H9 (cell line): ENCODE data around the gene SLC25A39. TPM values are rescaled to one million over a fixed set of nuclear protein-coding genes. Genes with fewer than 3 reads are reported as not detected.

ENCODE experiments used
- DNase-seq: peaks from one replicate; pipeline ENCODE4 v3.0.0-alpha.2; 2017
- H2AFZ ChIP-seq: one replicate; pipeline ENCODE4 v1.6.1; 2013; ENCODE audit warnings: mild to moderate bottlenecking, low read length, control low read depth, moderate library complexity
- H2AK5ac ChIP-seq: 2 replicates; pipeline ENCODE4 v1.6.1; 2013; ENCODE audit warnings: low read length, control low read depth, mixed read lengths; ENCODE audit not compliant: insufficient read length
- H2BK120ac ChIP-seq: one replicate; pipeline ENCODE4 v1.6.1; 2013; ENCODE audit warnings: low read depth, mild to moderate bottlenecking, low read length, control low read depth, inconsistent platforms; ENCODE audit not compliant: poor library complexity, severe bottlenecking
- H2BK12ac ChIP-seq: 2 replicates; pipeline ENCODE4 v1.6.1; 2013; ENCODE audit warnings: low read length, control low read depth, mixed read lengths, low read depth; ENCODE audit not compliant: insufficient read length
- H2BK15ac ChIP-seq: 2 replicates; pipeline ENCODE4 v1.6.1; 2013; ENCODE audit warnings: low read depth, low read length, control low read depth
- H2BK20ac ChIP-seq: one replicate; pipeline ENCODE4 v1.6.1; 2013; ENCODE audit warnings: low read depth, mild to moderate bottlenecking, low read length, control low read depth, inconsistent platforms; ENCODE audit not compliant: poor library complexity, severe bottlenecking
- H2BK5ac ChIP-seq: 2 replicates; pipeline ENCODE4 v1.6.1; 2013; ENCODE audit warnings: low read length, control low read depth, mixed read lengths; ENCODE audit not compliant: insufficient read length
- H3K14ac ChIP-seq: 2 replicates; pipeline ENCODE4 v1.6.1; 2013; ENCODE audit warnings: low read length, control low read depth; ENCODE audit not compliant: insufficient read depth
- H3K18ac ChIP-seq: 2 replicates; pipeline ENCODE4 v1.6.1; 2013; ENCODE audit warnings: low read depth, mild to moderate bottlenecking, mixed read lengths, low read length, control low read depth; ENCODE audit not compliant: insufficient read length
- H3K23ac ChIP-seq: 2 replicates; pipeline ENCODE4 v1.6.1; 2013; ENCODE audit warnings: low read length, control low read depth, mixed read lengths, low read depth; ENCODE audit not compliant: insufficient read length
- H3K23me2 ChIP-seq: 2 replicates; pipeline ENCODE4 v1.6.1; 2013; ENCODE audit warnings: low read depth, mild to moderate bottlenecking, mixed read lengths, low read length, control low read depth; ENCODE audit not compliant: insufficient read length, poor library complexity, severe bottlenecking
- H3K27ac ChIP-seq: 2 replicates; pipeline ENCODE4 v1.5.1; 2013; ENCODE audit warnings: low read length, control low read depth, mixed read lengths, low read depth; ENCODE audit not compliant: insufficient read length
- H3K27me3 ChIP-seq: 2 replicates; pipeline ENCODE4 v1.6.1; 2013; ENCODE audit warnings: low read length, control low read depth, inconsistent platforms; ENCODE audit not compliant: insufficient read depth
- H3K4ac ChIP-seq: 2 replicates; pipeline ENCODE4 v1.6.1; 2013; ENCODE audit warnings: low read depth, mild to moderate bottlenecking, control low read depth, inconsistent platforms, low read length, moderate library complexity
- H3K4me1 ChIP-seq: 2 replicates; pipeline ENCODE4 v1.6.1; 2013; ENCODE audit warnings: low read length, control low read depth, inconsistent platforms; ENCODE audit not compliant: insufficient read depth
- H3K4me2 ChIP-seq: 2 replicates; pipeline ENCODE4 v1.6.1; 2013; ENCODE audit warnings: low read length, control low read depth, mixed read lengths; ENCODE audit not compliant: insufficient read length, insufficient read depth
- H3K56ac ChIP-seq: 2 replicates; pipeline ENCODE4 v1.6.1; 2013; ENCODE audit warnings: low read depth, mild to moderate bottlenecking, mixed read lengths, low read length, control low read depth; ENCODE audit not compliant: insufficient read length
- H3K79me1 ChIP-seq: 2 replicates; pipeline ENCODE4 v1.6.1; 2013; ENCODE audit warnings: low read depth, mild to moderate bottlenecking, moderate library complexity, low read length, control low read depth, inconsistent platforms; ENCODE audit not compliant: insufficient read depth, poor library complexity, severe bottlenecking
- H3K79me2 ChIP-seq: 2 replicates; pipeline ENCODE4 v1.6.1; 2013; ENCODE audit warnings: low read length, control low read depth, inconsistent platforms; ENCODE audit not compliant: insufficient read depth
- H3K9ac ChIP-seq: 2 replicates; pipeline ENCODE4 v1.6.1; 2013; ENCODE audit warnings: low read length, control low read depth, mixed read lengths; ENCODE audit not compliant: insufficient read length; ENCODE audit errors: extremely low read depth
- H3K9me3 ChIP-seq: one replicate; pipeline ENCODE4 v1.6.1; 2013; ENCODE audit warnings: low read depth, low read length, inconsistent platforms; ENCODE audit not compliant: control insufficient read depth
- H3T11ph ChIP-seq: one replicate; pipeline ENCODE4 v1.6.1; 2013; ENCODE audit warnings: mild to moderate bottlenecking, low read length, control low read depth, inconsistent platforms
- H4K20me1 ChIP-seq: one replicate; pipeline ENCODE4 v1.6.1; 2013; ENCODE audit not compliant: control insufficient read depth, insufficient read length, insufficient read depth
- H4K5ac ChIP-seq: 2 replicates; pipeline ENCODE4 v1.6.1; 2013; ENCODE audit warnings: low read depth, mild to moderate bottlenecking, mixed read lengths, low read length, control low read depth; ENCODE audit not compliant: insufficient read length
- H4K8ac ChIP-seq: replicated peaks from 2 replicates; pipeline ENCODE4 v1.6.1; 2013; ENCODE audit warnings: low read length, control low read depth, mixed read lengths, low read depth; ENCODE audit not compliant: insufficient read length
- H4K91ac ChIP-seq: 2 replicates; pipeline ENCODE4 v1.6.1; 2013; ENCODE audit warnings: low read depth, mild to moderate bottlenecking, moderate library complexity, mixed read lengths, low read length, control low read depth; ENCODE audit not compliant: insufficient read length
- H3K27ac Mint-ChIP-seq, 3 experiments: 2 replicates in 2 of 3; 3 replicates in 1 of 3; pipeline ENCODE4 v1.8.0; 2020 to 2021; ENCODE audit warnings: mixed read lengths in 3 of 3, mild to moderate bottlenecking in 1 of 3, moderate library complexity in 1 of 3
- H3K27me3 Mint-ChIP-seq: 2 replicates; pipeline ENCODE4 v1.8.0; 2021; ENCODE audit warnings: low read depth, mild to moderate bottlenecking, moderate library complexity, mixed read lengths
- H3K36me3 Mint-ChIP-seq, 3 experiments: 2 replicates in 2 of 3; 3 replicates in 1 of 3; pipeline ENCODE4 v1.8.0; 2020 to 2021; ENCODE audit warnings: low read depth in 3 of 3, mixed read lengths in 3 of 3; ENCODE audit not compliant: insufficient read depth in 1 of 3
- H3K4me1 Mint-ChIP-seq, 2 experiments: 2 replicates each; pipeline ENCODE4 v1.8.0; 2020; ENCODE audit warnings: mixed read lengths in 2 of 2
- H3K4me3 Mint-ChIP-seq, 2 experiments: 2 replicates in 1 of 2; 3 replicates in 1 of 2; pipeline ENCODE4 v1.8.0; 2020 to 2021; ENCODE audit warnings: mild to moderate bottlenecking in 2 of 2, mixed read lengths in 2 of 2, moderate library complexity in 1 of 2
- H3K9me3 Mint-ChIP-seq, 2 experiments: 2 replicates in 1 of 2; 3 replicates in 1 of 2; pipeline ENCODE4 v1.8.0; 2020; ENCODE audit warnings: mild to moderate bottlenecking in 2 of 2, mixed read lengths in 2 of 2, moderate library complexity in 1 of 2
- whole genome bisulfite sequencing: extraction: QIAGEN DNeasy Blood & Tissue Kit; methylation state at CpG from one replicate; pipeline ENCODE4 v1.1.7; 2013; ENCODE audit warnings: missing lambda C conversion rate, low lambda C conversion rate, mixed read lengths; ENCODE audit not compliant: insufficient read length; ENCODE audit errors: extremely low coverage; 5-methylcytosine and 5-hydroxymethylcytosine counted together
- long read RNA-seq: library from polyadenylated mRNA; unstranded; transcript quantifications from one replicate; pipeline ENCODE4 v2.0.0, GENCODE V29; 2020
- total RNA-seq: library from RNA; stranded (reverse); gene quantifications from 2 replicates; pipeline ENCODE4 v1.2.1, GENCODE V29; 2021
- TF ChIP-seq, protein P1 (sequence below): fragments of 200-600 bp; sonication (generic); conservative IDR thresholded peaks from 3 replicates; pipeline ENCODE4 v1.8.0; 2021; ENCODE audit warnings: antibody characterized with exemption, mild to moderate bottlenecking

SLC25A39 gene, protein sequence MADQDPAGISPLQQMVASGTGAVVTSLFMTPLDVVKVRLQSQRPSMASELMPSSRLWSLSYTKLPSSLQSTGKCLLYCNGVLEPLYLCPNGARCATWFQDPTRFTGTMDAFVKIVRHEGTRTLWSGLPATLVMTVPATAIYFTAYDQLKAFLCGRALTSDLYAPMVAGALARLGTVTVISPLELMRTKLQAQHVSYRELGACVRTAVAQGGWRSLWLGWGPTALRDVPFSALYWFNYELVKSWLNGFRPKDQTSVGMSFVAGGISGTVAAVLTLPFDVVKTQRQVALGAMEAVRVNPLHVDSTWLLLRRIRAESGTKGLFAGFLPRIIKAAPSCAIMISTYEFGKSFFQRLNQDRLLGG
- total RNA-seq, result 227 and 235 TPM in 2 replicates
- long read RNA-seq, transcript SLC25A39-212 (12 exons, 1,542 nt), result minor isoform, 32 of 2,340 reads
- long read RNA-seq, transcript SLC25A39-202 (12 exons, 1,565 nt), result minor isoform, 494 of 2,340 reads
- long read RNA-seq, transcript SLC25A39-201 (12 exons, 1,607 nt), result major isoform, 1,410 of 2,340 reads
- long read RNA-seq, transcript SLC25A39-203 (11 exons, 1,274 nt), result minor isoform, 25 of 2,340 reads
- long read RNA-seq, partial matches to known transcripts, result 40 of 2,340 reads
- long read RNA-seq, other reads (novel, unspliced or antisense), result 335 of 2,340 reads

DNA sequence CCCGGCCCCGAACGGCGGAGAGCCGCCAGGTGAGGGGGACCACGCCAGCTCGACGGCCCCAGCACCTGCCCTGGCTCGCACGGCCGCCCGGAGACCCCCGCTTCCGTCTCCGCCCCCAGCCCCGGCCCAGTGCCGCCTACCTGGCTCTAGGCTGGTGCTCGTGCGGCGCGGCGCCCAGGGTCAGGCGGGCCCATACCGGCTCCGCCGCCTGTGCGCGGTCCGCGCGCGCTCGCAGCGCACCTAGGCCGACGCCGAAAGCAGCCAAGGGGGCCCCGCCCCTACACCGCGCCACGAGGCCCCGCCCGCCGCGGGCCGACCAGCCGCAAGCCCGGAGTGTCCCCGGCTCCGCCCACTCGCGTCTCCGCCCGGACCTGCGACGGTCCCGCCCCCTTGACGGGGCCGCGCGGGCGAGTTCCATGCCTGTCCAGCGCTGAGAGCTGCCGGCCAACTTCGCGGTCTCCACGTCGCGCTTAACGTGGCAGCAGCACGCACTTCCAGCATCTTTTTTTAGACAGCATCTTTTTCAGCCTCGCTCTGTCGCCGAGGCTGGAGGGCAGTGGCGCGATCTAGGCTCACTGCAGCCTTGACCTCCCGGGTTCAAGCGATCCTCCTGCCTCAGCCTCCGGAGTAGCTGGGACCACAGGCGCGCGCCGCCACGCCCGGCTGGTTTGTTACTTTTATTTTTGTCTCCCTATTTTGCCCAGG, at the start of gene SLC25A39:
Gene SLC25A39 (minus strand): TSS at position 253 of the 705 bp plus-strand sequence. CDS start 1,261 bp downstream, outside the sequence.
- Histone ChIP-seq H3K14ac (peak within 1 kb of the TSS; percentile 51), H3K4me1 (no peaks in the 10 kb centered on the region), H2BK15ac (no peak within 1 kb of the TSS), H3K18ac (peak within 1 kb of the TSS; percentile 22), H3K23me2 (peaks cover 13% of the 10 kb centered on the region), H3T11ph (no peak within 1 kb of the TSS), H3K79me2 (peaks cover 4% of the 10 kb centered on the region; the same call in 1 of the 2 replicates), H3K23ac (no peak within 1 kb of the TSS), H4K91ac (no peak within 1 kb of the TSS), H2AFZ (no peak within 1 kb of the TSS), H3K56ac (no peak within 1 kb of the TSS), H4K20me1 (no peaks in the 10 kb centered on the region), H3K27ac (no peak within 1 kb of the TSS), H2BK5ac (no peak within 1 kb of the TSS), H2BK12ac (no peak within 1 kb of the TSS), H2BK20ac (no peak within 1 kb of the TSS), H3K4ac (no peak within 1 kb of the TSS), H3K9ac (peak within 1 kb of the TSS; percentile 57), H4K8ac (no peak within 1 kb of the TSS), H2BK120ac (no peak within 1 kb of the TSS), H3K4me2 (peak within 1 kb of the TSS; percentile 76), H2AK5ac (no peak within 1 kb of the TSS), H3K27me3 (no peaks in the 10 kb centered on the region), H4K5ac (no peak within 1 kb of the TSS), H3K79me1 (peaks cover 4% of the 10 kb centered on the region), H3K9me3 (no peaks in the 10 kb centered on the region)
- WGBS, result no CpG with 5 or more reads among the region's 85 CpGs
- H3K9me3 Mint-ChIP-seq, result no peaks in the 10 kb centered on the region
- peak within 1 kb of the TSS; percentile 88 to 94 for H3K4me3 Mint-ChIP-seq
- peaks cover 19% of the 10 kb centered on the region for H3K27me3 Mint-ChIP-seq
- H3K27ac Mint-ChIP-seq, result peak within 1 kb of the TSS in 1 of 3 experiments; percentile 23; a peak in 1 of 7 replicates
- TF ChIP-seq, protein P1, sequence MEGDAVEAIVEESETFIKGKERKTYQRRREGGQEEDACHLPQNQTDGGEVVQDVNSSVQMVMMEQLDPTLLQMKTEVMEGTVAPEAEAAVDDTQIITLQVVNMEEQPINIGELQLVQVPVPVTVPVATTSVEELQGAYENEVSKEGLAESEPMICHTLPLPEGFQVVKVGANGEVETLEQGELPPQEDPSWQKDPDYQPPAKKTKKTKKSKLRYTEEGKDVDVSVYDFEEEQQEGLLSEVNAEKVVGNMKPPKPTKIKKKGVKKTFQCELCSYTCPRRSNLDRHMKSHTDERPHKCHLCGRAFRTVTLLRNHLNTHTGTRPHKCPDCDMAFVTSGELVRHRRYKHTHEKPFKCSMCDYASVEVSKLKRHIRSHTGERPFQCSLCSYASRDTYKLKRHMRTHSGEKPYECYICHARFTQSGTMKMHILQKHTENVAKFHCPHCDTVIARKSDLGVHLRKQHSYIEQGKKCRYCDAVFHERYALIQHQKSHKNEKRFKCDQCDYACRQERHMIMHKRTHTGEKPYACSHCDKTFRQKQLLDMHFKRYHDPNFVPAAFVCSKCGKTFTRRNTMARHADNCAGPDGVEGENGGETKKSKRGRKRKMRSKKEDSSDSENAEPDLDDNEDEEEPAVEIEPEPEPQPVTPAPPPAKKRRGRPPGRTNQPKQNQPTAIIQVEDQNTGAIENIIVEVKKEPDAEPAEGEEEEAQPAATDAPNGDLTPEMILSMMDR, result no peak
- peaks cover 6 to 19% of the 10 kb centered on the region in 2 experiments for H3K4me1 Mint-ChIP-seq
- peaks cover 16 to 38% (median 24%) of the 10 kb centered on the region in 3 experiments for H3K36me3 Mint-ChIP-seq
- peak; percentile 96 for DNase-seq
